NCI-H748 treated with DMSO at 0.1 percent for 48 hours (cell line): ENCODE measurements around the gene DNAJB1.
"Not testable (repeated sequence)": the region's sequence is repeated elsewhere in the genome, so short reads cannot be mapped to it uniquely, and the experiment has no call there.

Experiments used
- DNase-seq: peaks from one replicate; lab custom pipeline; 2025; lab: John Stamatoyannopoulos, UW

Gene DNAJB1

GRCh38 chr19:14519860-14520407, 1.7 kb upstream of the DNAJB1 start:
- DNase-seq, result no peak

DNA sequence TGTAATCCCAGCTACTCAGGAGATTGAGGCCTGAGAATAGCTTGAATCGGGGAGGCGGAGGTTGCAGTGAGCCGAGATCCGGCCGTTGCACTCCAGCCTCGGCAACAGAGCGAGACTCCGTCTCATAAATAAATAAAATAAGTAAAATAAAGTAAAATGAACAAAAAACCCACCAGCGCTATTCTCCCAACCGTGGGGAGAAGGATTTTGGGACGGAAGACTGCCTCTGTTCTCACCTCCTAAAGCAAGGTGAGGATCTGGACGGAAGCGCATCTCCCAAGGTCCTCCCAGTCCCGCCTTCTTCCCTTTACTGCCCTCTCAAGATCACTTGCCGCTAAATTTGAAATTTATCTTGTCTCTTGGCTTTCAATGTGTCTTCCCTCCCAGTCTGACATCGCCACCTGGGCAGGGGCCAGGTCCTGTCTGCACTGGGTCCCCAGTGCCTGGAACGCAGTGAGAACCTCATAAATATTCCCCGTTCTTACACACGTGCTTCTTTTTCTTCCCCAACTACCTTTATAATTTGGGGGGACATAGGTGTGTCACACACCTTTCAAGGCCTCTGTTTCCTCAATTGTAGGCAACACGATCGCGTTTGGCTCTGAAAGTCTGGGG, 1.2 kb upstream of the DNAJB1 start:
- DNase-seq, result no peak

DNA sequence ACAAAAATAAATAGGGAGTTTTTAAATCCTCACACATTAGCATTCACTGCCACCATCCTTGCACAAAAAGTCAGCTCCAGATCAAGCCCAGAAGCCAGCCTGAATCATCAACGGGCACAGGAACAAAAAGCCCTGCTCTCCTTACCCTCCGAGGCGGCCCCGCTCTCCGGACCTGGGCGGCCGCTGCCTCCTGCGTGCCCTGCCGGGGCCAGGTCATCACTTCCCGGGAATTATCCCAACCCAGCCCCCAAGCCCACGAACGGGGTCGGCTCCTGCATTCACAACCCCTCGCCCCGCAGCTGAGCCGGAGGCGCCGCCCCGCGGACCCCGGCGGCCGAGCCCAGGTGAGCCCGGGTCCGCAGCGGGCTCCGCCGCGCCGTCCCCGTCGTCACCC, 754 bp downstream of the DNAJB1 start:
- DNase-seq, result no peak

GRCh38 chr19:14516746-14517438, 1.3 kb downstream of the DNAJB1 start:
- DNase-seq, result no peak

DNA sequence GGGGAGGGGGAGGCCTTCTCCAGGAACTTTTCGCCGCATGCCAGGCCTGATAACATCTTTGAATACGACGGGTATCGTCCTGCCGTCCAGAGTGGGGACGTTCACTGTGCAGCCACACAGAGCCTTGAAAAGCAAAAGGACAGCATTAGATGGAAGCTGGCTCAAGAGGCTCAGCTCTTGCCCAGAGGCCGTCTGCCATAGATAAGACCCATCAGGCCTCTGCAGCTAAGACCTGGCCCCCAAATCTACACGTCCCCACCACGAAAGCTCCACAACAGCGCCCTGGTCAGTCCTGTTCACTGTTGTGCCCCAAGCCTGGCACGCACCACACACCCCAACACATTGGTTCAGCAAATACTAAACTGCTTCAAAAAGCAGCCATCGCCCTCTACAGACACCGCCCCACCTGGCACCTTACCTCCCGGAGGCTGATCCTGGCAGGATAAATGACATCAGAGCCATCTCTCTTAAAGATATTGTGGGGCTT, 2.1 kb downstream of the DNAJB1 start:
- no peak for DNase-seq

- no peak for DNase-seq
Measured at GRCh38 chr19:14515501-14516047, 2.6 kb downstream of the DNAJB1 start.

DNA sequence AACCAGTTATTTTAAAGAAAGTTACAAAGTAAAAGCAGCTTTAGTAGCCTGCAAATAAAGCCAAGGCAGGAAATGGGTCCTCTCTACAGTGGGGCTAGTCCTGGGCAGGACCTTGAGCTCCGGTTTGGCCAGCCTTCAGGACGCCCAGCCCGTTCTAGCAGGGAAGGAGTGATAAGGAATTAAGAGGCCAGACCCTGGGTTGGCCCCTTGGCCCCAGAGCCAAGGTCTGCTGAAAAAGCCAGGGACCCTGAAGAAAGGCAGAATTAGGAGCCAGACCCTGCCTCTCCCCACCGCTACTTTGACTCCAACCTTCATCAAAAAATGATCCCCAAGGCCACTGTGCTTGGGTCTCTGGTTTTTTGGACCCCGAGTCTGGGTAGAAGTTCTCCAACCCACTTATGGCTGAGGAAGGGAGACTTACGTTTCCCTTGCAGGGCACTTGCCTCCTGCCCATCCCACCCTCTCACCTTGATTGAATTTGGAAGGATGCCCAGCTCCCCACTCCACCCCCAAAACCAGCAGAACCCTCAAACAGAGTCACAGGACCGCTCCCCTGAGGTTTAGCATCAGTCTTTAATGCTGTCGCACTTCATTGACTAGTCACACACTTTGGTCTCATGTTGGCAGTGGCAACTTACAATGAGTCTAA, 3.9 kb downstream of the DNAJB1 start:
- no peak for DNase-seq

GRCh38 chr19:14512406-14512961, 5.7 kb downstream of the DNAJB1 start:
- DNase-seq, result no peak

- no peak for DNase-seq
Measured at GRCh38 chr19:14511229-14511593, 7.0 kb downstream of the DNAJB1 start.

GRCh38 chr19:14510311-14511228, 7.6 kb downstream of the DNAJB1 start:
- no peak for DNase-seq

GRCh38 chr19:14507704-14508542, 10.3 kb downstream of the DNAJB1 start:
- DNase-seq, result no peak

- no peak for DNase-seq
Measured at GRCh38 chr19:14505488-14506239, 12.5 kb downstream of the DNAJB1 start.

- DNase-seq, result not testable (repeated sequence)
Measured at GRCh38 chr19:14504575-14504974, 13.6 kb downstream of the DNAJB1 start.

- DNase-seq, result no peak
Measured at GRCh38 chr19:14503285-14503684, 14.9 kb downstream of the DNAJB1 start.

GRCh38 chr19:14502334-14503092, 15.7 kb downstream of the DNAJB1 start:
- no peak for DNase-seq

DNA sequence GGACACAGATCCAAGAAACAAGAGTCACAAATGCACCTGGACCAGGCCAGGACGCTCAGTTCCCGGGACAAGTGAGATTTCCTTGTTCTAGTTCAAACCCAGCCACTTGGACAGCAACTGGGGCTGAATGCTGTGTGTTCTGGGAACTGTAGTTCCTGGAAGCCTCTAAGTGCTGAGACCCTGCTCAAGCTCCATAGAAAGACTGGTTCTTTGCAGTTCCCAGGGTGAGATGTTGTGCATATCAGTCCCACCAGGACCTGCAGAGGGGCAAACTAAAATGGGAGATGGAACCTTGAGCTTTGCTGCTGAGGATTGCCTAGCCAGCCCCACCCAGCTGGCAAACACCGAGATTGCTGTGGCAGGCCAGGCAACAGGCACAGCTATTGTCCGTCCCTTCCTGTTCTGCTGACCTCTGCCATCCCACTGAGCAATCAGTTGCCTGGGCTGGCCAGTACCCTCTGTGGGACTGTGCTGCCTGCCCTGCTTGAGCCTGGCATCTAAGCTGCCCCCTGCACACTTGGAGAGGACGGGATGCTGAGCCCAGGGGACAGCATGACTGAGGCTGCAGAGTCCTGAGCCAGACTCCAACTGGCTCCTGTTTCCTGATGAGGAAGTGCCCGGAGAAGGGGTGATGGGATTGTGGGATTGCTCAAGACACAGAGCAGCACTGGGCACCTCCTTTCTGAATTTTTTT, 20.8 kb downstream of the DNAJB1 start:
- no peak for DNase-seq

DNA sequence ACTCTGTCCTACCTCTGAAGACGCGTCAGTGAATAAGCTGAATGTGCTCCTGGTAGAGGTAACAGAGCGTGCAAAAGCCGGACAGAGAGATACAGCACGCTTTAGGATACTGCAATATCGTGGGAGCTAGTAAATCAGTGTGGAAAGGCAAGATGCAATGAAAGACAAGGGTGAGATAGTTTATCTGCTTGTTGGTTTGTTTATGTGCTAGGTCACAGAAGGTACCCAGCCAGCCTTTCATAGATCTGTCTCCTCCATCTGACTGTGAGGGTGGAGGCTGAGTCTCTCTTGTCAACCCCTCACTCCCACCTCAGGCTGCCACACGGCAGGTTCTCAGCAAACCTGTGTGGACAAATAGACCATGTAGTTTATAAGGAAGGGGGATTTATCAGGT, 21.4 kb downstream of the DNAJB1 start:
- DNase-seq, result no peak
